Esophagus squamous epithelium (tissue), 5 donors: ENCODE measurements around the gene PPP1R12A. TPM values are rescaled to one million over a fixed set of nuclear protein-coding genes. Genes with fewer than 3 reads are reported as not detected.

ENCODE experiments used
- DNase-seq: peaks from one replicate; lab custom pipeline; 2025; lab: John Stamatoyannopoulos, UW
- H3K27ac ChIP-seq, 4 donors: fragments of 200-600 bp; sonication (generic); one replicate each; pipeline ENCODE4 v1.5.1; 2016 to 2019; ENCODE audit warnings: mild to moderate bottlenecking in 1 of 4
- H3K27me3 ChIP-seq, 4 donors: fragments of 200-600 bp; sonication (generic); 1 replicate in 3 of 4; 2 replicates in 1 of 4; pipeline versions ENCODE4 v1.5.1 to v1.6.0; 2017 to 2021; ENCODE audit warnings: antibody characterized with exemption in 1 of 4
- H3K36me3 ChIP-seq, 3 donors: fragments of 200-600 bp; sonication (generic); one replicate each; pipeline ENCODE4 v1.5.1; 2016 to 2019
- H3K4me1 ChIP-seq, 3 donors: fragments of 200-600 bp; sonication (generic); one replicate each; pipeline ENCODE4 v1.5.1; 2017 to 2019
- H3K4me3 ChIP-seq, 4 donors: fragments of 200-600 bp; sonication (generic); 1 replicate in 3 of 4; 2 replicates in 1 of 4; pipeline ENCODE4 v1.5.1; 2016 to 2019; ENCODE audit warnings: mild to moderate bottlenecking in 2 of 4, moderate library complexity in 1 of 4
- H3K9me3 ChIP-seq, 3 donors: fragments of 200-600 bp; sonication (generic); one replicate each; pipeline ENCODE4 v1.5.1; 2016 to 2019
- POLR2A ChIP-seq, 4 donors: fragments of 450-650 bp; IDR thresholded peaks; one replicate each; pipeline ENCODE4 v1.6.1; 2017; ENCODE audit warnings: antibody characterized with exemption in 4 of 4, mild to moderate bottlenecking in 4 of 4, moderate library complexity in 3 of 4
- WGBS, 2 donors: methylation state at CpG; one replicate each; pipeline ENCODE4 v1.1.5; 2018; 5-methylcytosine and 5-hydroxymethylcytosine counted together
- intact Hi-C: fragments of 100-400 bp; cut with DNase I; formaldehyde crosslinking; loops from one replicate; pipeline ENCODE4 v1.15.0; 2022
- total RNA-seq, 4 donors: library from RNA; depleted of rRNA; stranded (reverse); fragments of >200 nt; gene quantifications; one replicate each; pipeline ENCODE4 v1.1.0, GENCODE V29; 2016
- TF ChIP-seq, protein P1 (sequence below), 6 experiments: fragments of 450-650 bp in 4 of 6; fragments of 200-600 bp in 2 of 6; sonication (generic) in 2 of 6; IDR thresholded peaks; one replicate each; pipeline ENCODE4 v1.5.1; 2016 to 2019; ENCODE audit warnings: antibody characterized with exemption in 6 of 6, mild to moderate bottlenecking in 4 of 6, moderate library complexity in 4 of 6
- donor health status: DM: yes; HTN: yes; CAD: no.

Gene PPP1R12A
- total RNA-seq, 4 donors from 2014 or later = 25.7 to 165 (median 60.8) TPM

DNA sequence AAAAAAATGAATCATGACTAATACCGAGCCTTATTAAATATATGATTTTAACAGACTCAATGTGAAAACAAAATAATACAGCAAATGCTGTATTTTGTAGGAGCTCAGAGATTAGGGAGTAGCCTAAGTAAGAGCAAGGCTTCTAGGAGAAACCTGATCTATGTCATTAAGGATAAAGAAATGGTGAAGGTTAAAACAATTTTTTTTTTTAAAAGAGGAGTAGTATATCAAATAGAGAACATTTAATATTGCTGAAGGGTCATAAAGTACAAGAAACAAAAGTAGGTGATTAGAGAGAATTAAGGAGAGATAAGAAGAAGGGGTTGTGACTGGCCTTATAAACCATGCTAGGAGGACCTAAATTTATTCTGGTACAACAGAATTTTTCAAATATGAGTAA, 39.1 kb downstream of the PPP1R12A start:
- H3K27ac ChIP-seq = no peak overlapping the region
- intact Hi-C loops = no loop called here

DNA sequence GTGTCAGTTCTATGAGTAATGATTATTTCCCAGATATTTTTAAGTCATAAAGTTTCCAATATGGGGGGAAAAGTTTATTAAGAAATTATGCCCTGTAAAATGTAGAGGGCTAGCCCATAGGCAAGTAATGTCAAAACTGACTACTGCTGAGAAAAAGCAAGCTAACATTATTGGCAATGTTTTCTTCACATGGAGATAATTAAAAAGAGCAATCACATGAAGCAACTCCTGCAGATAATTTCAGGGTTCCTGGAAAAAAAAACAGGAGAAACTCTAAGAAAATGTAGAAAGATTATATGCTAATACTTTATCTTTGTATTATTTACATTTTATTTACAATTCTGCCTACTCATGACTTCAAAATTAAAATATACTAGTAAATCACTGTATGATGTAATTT, 39.8 kb downstream of the PPP1R12A start:
- no peak for DNase-seq
- no peaks in the 10 kb centered on the region for H3K9me3 ChIP-seq
- TF ChIP-seq POLR2A (IDR thresholded peaks at IDR 0.05) = no peak
- TF ChIP-seq, protein P1, sequence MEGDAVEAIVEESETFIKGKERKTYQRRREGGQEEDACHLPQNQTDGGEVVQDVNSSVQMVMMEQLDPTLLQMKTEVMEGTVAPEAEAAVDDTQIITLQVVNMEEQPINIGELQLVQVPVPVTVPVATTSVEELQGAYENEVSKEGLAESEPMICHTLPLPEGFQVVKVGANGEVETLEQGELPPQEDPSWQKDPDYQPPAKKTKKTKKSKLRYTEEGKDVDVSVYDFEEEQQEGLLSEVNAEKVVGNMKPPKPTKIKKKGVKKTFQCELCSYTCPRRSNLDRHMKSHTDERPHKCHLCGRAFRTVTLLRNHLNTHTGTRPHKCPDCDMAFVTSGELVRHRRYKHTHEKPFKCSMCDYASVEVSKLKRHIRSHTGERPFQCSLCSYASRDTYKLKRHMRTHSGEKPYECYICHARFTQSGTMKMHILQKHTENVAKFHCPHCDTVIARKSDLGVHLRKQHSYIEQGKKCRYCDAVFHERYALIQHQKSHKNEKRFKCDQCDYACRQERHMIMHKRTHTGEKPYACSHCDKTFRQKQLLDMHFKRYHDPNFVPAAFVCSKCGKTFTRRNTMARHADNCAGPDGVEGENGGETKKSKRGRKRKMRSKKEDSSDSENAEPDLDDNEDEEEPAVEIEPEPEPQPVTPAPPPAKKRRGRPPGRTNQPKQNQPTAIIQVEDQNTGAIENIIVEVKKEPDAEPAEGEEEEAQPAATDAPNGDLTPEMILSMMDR (IDR thresholded peaks at IDR 0.05) = no peak
- H3K27ac ChIP-seq = no peak overlapping the region
- peaks cover 0 to 26% (median 7%) of the 10 kb centered on the region in 3 donors for H3K4me1 ChIP-seq
- H3K4me3 ChIP-seq = no peak overlapping the region
- H3K36me3 ChIP-seq = no peaks in the 10 kb centered on the region
- intact Hi-C loops = no loop called here
- no peaks in the 10 kb centered on the region for H3K27me3 ChIP-seq

More for the DNA sequence above, 39.1 kb downstream of the PPP1R12A start:
- 42 to 43% methylated on average over 1 of the region's 1 CpG for WGBS, 2 donors
- Histone ChIP-seq H3K4me3 (no peak overlapping the region), H3K4me1 (peaks cover 0 to 32% (median 7%) of the 10 kb centered on the region in 3 donors), H3K27me3 (no peaks in the 10 kb centered on the region), H3K9me3 (no peaks in the 10 kb centered on the region), H3K36me3 (no peaks in the 10 kb centered on the region)
- no peak for TF ChIP-seq POLR2A (IDR thresholded peaks at IDR 0.05)
- TF ChIP-seq, protein P1 (IDR thresholded peaks at IDR 0.05) = no peak
- no peak for DNase-seq

DNA sequence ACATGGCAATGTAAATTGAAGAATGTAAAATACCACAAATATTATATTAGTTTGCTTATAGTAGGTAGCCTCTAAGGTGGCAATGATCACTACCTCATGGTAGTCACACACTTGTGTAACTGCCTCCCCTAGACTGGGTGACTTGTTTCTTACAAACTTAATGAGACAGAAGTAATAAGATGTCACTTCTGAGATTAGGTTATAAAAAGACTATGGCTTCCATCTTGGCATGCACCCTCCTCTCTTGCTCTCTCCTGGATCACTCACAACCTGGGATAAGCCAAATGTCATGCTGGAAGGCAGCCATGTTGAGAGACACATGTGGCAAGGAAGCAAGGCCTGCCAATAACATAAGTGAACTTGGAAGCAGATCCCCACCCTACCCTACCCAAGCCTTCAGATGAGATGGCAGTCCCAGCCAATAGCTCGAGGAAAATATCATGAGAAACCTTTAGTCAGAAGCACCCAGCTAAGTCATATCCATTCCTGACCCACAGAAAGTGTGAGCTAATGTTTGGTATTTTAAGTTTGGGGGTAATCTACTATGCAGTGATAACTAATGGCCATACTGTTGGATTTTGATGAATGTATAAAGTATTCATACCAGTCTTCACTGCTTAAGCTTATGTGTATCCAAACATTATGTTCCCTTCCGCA, 43.3 kb downstream of the PPP1R12A start:
- DNase-seq = no peak
- TF ChIP-seq POLR2A (IDR thresholded peaks at IDR 0.05) = no peak
- TF ChIP-seq, protein P1 (IDR thresholded peaks at IDR 0.05) = no peak
- Histone ChIP-seq H3K27ac (no peak overlapping the region), H3K4me1 (peaks cover 0 to 50% (median 4%) of the 10 kb centered on the region in 3 donors), H3K36me3 (no peaks in the 10 kb centered on the region), H3K27me3 (no peaks in the 10 kb centered on the region), H3K9me3 (no peaks in the 10 kb centered on the region), H3K4me3 (no peak overlapping the region)
- intact Hi-C loops = no loop called here
- 80 to 88% methylated on average over 1 to 2 of the region's 2 CpGs for WGBS, 2 donors

DNA sequence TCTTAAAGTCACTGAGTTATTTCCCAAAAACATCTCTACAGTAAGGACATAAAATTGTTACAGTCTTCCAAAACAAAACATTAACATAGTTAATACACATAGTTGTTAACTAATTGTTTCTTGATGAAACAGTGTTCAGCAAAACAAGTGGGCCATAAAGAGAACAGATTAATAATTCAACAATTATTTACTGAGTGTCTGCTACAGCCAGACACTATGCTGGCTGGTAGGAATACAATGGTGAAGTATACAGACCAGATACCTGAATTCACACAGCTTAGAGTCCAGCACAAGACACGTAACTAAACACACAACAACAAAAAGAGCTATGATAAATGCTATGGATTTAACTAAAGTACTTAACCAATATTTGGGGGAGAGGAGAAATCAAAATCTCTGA, 47.0 kb downstream of the PPP1R12A start:
- H3K4me1 ChIP-seq = peaks cover 5 to 69% (median 7%) of the 10 kb centered on the region in 3 donors
- WGBS, 2 donors = 69 to 80% methylated on average over 1 of the region's 1 CpG
- H3K27ac ChIP-seq = no peak overlapping the region
- H3K27me3 ChIP-seq = no peaks in the 10 kb centered on the region
- H3K36me3 ChIP-seq = no peaks in the 10 kb centered on the region
- DNase-seq = no peak
- H3K4me3 ChIP-seq = no peak overlapping the region
- no peaks in the 10 kb centered on the region for H3K9me3 ChIP-seq
- intact Hi-C loops = no loop called here
- TF ChIP-seq POLR2A (IDR thresholded peaks at IDR 0.05) = no peak
- TF ChIP-seq, protein P1 (IDR thresholded peaks at IDR 0.05) = no peak

DNA sequence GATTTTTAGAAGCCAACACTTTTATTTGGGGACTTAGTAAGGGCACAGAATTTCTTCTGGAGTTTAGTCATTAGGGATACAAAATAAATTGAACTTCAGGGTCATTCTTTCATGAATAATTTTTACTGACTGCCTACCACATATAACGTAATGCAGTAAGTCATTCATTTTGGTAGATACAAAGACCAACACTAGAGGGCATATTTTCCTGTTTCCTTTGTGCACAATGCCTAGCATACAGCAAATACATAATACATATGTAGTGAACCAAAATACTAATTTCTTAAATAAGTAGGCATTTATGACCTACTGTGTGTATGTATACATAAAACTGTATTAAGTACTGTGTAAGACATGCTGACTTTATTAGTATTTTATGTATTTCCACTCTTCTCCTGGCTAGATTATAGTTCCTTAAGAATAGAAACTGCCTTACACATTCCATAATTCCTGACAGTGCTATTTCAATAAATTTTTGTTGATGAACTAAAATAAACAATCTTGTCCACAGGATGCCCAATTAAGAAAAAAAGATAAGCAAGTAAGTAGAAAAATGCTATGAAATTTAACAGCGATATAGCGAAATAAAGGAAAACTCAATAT, 47.9 kb downstream of the PPP1R12A start:
- intact Hi-C loops = no loop called here
- Histone ChIP-seq H3K27me3 (no peaks in the 10 kb centered on the region), H3K4me1 (peaks cover 5 to 75% (median 7%) of the 10 kb centered on the region in 3 donors), H3K27ac (no peak overlapping the region), H3K9me3 (no peaks in the 10 kb centered on the region), H3K36me3 (no peaks in the 10 kb centered on the region), H3K4me3 (no peak overlapping the region)
- WGBS, 2 donors = 65 to 70% methylated on average over 3 of the region's 3 CpGs
- TF ChIP-seq POLR2A (IDR thresholded peaks at IDR 0.05) = no peak
- TF ChIP-seq, protein P1 (IDR thresholded peaks at IDR 0.05) = peak in 5 of 6 experiments; percentile 41 to 67 (median 49)
- no peak for DNase-seq
